ENCODE data around the gene ARMC2. TPM values are rescaled to one million over a fixed set of nuclear protein-coding genes. Genes with fewer than 3 reads are reported as not detected.

The ARMC2 gene
- total RNA-seq, 1 donor from 2014 or later = 14.0 TPM

DNA sequence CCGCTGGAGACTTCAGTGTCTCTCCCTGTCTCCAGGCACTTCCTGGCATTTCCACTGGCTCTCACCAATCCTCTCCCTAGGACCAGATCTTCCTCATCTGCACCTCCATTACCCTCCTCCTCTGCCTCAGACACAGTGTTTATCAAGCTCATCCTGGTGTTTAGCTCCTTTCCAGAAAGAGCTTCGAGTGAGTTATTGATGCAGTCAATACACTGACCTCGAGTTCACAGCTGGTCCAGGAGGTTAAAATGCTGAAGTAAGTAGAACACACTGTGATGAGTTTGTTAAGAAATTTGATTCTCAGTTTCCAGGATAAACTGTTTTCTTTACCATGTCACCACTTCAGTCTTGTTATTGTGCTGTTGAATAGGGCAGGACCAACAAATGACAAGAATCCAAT is 42.1 kb upstream of the ARMC2 start:
- no peak overlapping the region for H3K4me3 ChIP-seq
- peaks cover 26% of the 10 kb centered on the region for H3K4me1 ChIP-seq
- TF ChIP-seq CTCF (IDR thresholded peaks at IDR 0.05; ENCODE audit: borderline replicate concordance) = no peak
- no peak for DNase-seq
- H3K36me3 ChIP-seq = no peaks in the 10 kb centered on the region
- H3K9me3 ChIP-seq (replicated peaks) = no peaks in the 10 kb centered on the region
- H3K27ac ChIP-seq (replicated peaks) = no peak overlapping the region
- H3K27me3 ChIP-seq (ENCODE audit: low read depth) = no peaks in the 10 kb centered on the region
- intact Hi-C loops (cut with micrococcal nuclease) = no loop called here

DNA sequence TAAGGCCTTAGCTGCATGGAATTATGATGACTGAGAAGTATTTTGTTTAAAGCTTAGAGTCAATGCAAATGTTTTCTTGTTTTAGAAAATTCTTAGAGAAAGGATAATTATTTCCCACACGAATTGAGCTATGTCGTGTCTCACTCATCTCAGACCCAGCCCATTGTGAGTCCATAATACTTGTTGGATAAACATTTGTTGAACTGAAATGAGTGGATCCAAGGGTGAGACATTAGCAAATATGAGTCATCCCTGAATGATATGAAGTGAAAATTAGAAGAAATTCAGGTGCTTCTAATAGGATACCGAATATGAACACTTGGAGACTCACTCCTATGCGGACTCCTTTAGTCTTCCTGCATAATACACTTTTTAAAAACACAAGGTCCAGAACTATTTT is 41.6 kb upstream of the ARMC2 start:
- no peak overlapping the region for H3K4me3 ChIP-seq
- H3K36me3 ChIP-seq = no peaks in the 10 kb centered on the region
- H3K9me3 ChIP-seq (replicated peaks) = no peaks in the 10 kb centered on the region
- DNase-seq = no peak
- no peaks in the 10 kb centered on the region for H3K27me3 ChIP-seq (ENCODE audit: low read depth)
- TF ChIP-seq CTCF (IDR thresholded peaks at IDR 0.05; ENCODE audit: borderline replicate concordance) = no peak
- no peak overlapping the region for H3K27ac ChIP-seq (replicated peaks)
- intact Hi-C loops (cut with micrococcal nuclease) = no loop called here
- peaks cover 21% of the 10 kb centered on the region for H3K4me1 ChIP-seq

DNA sequence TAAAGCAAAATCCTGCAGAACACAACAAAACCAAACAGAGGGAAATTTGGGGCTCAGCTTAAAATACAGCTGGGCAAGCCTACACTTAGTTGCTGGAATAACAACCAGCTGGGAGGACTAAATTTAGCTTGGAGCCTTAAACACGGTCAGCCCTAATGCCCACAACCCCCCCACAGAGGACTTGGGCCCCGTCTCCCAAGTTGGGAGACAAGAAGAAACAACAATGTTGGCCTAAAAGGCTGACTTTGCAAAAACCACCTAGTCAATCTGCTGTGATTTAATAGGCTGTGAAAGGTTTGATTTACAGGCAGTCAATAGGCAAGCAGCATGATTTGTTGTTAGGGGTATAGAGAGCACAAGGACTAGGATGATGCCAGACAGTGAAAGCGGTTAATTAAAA is 40.3 kb upstream of the ARMC2 start:
- no peak for TF ChIP-seq CTCF (IDR thresholded peaks at IDR 0.05; ENCODE audit: borderline replicate concordance)
- Histone ChIP-seq H3K4me3 (no peak overlapping the region), H3K36me3 (no peaks in the 10 kb centered on the region), H3K27ac (replicated peaks) (no peak overlapping the region), H3K27me3 (ENCODE audit: low read depth) (no peaks in the 10 kb centered on the region), H3K4me1 (peaks cover 20% of the 10 kb centered on the region), H3K9me3 (replicated peaks) (peaks cover 1% of the 10 kb centered on the region)
- intact Hi-C loops (cut with micrococcal nuclease) = no loop called here
- DNase-seq = no peak

DNA sequence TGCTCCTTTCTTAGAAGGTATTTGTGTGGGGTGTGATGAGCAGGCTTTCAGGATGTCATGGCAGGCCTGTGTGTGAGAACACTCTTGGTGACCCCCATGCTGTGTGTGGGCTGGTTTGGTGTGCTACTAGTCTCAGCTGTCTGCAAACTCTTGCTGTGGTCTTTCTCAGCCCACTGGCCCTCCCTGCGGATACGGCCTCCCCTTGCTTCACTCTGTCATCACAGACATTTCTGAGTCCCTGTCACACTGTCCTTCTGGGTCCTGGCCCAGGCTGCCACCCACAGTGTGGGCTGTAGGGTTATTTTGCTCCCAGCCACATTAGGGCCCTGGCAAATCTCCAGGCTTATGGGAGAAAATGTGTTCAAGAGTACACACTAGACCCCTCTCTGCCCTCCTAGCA is 39.0 kb upstream of the ARMC2 start:
- H3K36me3 ChIP-seq = no peaks in the 10 kb centered on the region
- no peak for DNase-seq
- no peak overlapping the region for H3K4me3 ChIP-seq
- H3K27me3 ChIP-seq (ENCODE audit: low read depth) = no peaks in the 10 kb centered on the region
- intact Hi-C loops (cut with micrococcal nuclease) = no loop called here
- TF ChIP-seq CTCF (IDR thresholded peaks at IDR 0.05; ENCODE audit: borderline replicate concordance) = no peak
- peaks cover 8% of the 10 kb centered on the region for H3K9me3 ChIP-seq (replicated peaks)
- no peak overlapping the region for H3K27ac ChIP-seq (replicated peaks)
- H3K4me1 ChIP-seq = peaks cover 20% of the 10 kb centered on the region

- no peak for DNase-seq
- no peak overlapping the region for H3K27ac ChIP-seq (replicated peaks)
- TF ChIP-seq CTCF (IDR thresholded peaks at IDR 0.05; ENCODE audit: borderline replicate concordance) = no peak
- intact Hi-C loops (cut with micrococcal nuclease) = no loop called here
- H3K4me1 ChIP-seq = peaks cover 20% of the 10 kb centered on the region
- H3K27me3 ChIP-seq (ENCODE audit: low read depth) = no peaks in the 10 kb centered on the region
- no peaks in the 10 kb centered on the region for H3K36me3 ChIP-seq
- H3K9me3 ChIP-seq (replicated peaks) = peaks cover 8% of the 10 kb centered on the region
- no peak overlapping the region for H3K4me3 ChIP-seq
Observed at GRCh38 chr6:108810057-108810643, 38.1 kb upstream of the ARMC2 start.

Data from left ventricle myocardium inferior (tissue), 1 donor.